Measurements from ENCODE around the gene IL24. TPM values are rescaled to one million over a fixed set of nuclear protein-coding genes. Genes with fewer than 3 reads are reported as not detected.
A peak's percentile ranks its signal among the peaks of the same experiment; 100 is the strongest.

Gene IL24
- total and polyA plus RNA-seq, 2 experiments from 2014 or later = not detected

DNA sequence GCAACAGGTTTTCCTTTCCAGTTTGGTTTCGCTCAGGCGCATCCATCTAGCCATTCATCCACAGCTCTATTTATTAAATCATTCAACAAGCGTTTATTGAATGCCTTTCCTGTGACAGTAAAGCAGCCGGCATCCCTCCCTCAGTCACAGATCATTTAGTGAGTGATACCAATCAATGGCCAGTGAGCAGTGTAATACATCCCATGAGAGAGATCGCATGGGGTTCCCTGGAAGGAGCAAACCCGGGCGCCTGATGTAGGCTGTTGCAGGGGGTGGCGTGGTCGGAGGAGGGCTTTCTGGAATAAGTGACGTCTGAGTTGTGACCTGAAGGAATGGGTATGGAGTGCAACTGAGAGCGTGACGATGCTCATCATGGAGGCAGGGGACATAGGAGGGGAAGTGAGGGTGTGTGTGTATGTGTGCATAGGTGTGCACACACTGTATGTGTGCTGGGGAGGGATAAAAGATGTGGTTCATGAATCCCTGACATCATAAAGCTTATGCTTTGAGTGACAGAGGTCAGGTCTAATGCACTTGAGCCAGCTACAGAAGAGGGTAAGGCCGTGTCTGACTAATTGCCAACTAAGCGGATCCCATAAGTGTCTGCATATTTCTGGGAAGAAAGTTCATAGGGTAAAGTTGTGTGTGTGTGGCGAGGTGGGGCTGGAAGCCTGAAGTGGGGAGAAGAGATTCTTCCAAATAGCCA, 17.9 kb downstream of the IL24 start:
- no peaks in the 10 kb centered on the region for H3K9me3 ChIP-seq (ENCODE audit: low read depth)
- no peaks in the 10 kb centered on the region for H3K4me1 ChIP-seq (ENCODE audit: low read depth)
- no peaks in the 10 kb centered on the region for H3K36me3 ChIP-seq
- H3K4me3 ChIP-seq = no peak overlapping the region
- H3K27me3 ChIP-seq = peaks cover 52% of the 10 kb centered on the region
- TF ChIP-seq, protein P1, sequence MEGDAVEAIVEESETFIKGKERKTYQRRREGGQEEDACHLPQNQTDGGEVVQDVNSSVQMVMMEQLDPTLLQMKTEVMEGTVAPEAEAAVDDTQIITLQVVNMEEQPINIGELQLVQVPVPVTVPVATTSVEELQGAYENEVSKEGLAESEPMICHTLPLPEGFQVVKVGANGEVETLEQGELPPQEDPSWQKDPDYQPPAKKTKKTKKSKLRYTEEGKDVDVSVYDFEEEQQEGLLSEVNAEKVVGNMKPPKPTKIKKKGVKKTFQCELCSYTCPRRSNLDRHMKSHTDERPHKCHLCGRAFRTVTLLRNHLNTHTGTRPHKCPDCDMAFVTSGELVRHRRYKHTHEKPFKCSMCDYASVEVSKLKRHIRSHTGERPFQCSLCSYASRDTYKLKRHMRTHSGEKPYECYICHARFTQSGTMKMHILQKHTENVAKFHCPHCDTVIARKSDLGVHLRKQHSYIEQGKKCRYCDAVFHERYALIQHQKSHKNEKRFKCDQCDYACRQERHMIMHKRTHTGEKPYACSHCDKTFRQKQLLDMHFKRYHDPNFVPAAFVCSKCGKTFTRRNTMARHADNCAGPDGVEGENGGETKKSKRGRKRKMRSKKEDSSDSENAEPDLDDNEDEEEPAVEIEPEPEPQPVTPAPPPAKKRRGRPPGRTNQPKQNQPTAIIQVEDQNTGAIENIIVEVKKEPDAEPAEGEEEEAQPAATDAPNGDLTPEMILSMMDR (IDR thresholded peaks at IDR 0.05; ENCODE audit: low read depth, low read length) = no peak
- H3K27ac ChIP-seq = no peak overlapping the region
- no peak for DNase-seq (ENCODE audit: low read depth in 1 of 2, low spot score in 1 of 2)

DNA sequence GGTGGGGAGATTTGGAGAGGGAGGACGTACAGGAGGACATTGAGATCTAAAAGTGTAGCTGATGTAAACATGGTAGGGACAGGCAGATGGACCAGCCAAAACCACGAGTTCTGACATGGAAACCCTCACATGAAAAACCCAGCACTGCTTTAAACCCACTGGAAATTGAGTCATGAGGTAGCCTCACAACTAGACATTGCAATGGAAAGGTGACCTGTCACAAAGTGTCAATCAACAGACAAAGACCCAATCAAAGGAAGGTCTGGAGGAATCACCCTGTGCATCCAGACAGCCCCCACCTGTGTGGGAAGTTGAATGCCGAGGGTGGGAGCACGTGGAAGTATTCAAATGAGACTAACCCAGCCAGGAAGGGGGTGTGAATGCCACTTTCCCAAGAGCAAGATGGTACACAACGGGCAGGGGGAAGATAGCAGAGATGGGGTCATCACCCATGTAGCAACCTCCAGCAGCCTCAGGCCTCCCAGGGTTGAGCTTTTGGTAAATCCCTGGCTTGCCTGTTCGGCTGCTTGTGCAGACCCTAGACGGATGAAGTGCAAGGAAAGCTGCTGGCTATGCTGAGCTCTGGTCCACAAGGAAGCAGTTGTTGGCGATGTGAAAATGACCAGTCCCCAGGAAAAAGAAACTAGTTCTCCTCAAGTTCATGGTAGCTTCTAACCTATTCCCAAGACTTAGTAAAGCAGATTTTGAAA, 18.9 kb downstream of the IL24 start:
- Histone ChIP-seq H3K9me3 (ENCODE audit: low read depth) (no peaks in the 10 kb centered on the region), H3K27me3 (peaks cover 44% of the 10 kb centered on the region), H3K36me3 (no peaks in the 10 kb centered on the region), H3K27ac (no peak overlapping the region), H3K4me3 (no peak overlapping the region), H3K4me1 (ENCODE audit: low read depth) (no peaks in the 10 kb centered on the region)
- no peak for DNase-seq (ENCODE audit: low read depth in 1 of 2, low spot score in 1 of 2)
- TF ChIP-seq, protein P1 (IDR thresholded peaks at IDR 0.05; ENCODE audit: low read depth, low read length) = no peak

DNA sequence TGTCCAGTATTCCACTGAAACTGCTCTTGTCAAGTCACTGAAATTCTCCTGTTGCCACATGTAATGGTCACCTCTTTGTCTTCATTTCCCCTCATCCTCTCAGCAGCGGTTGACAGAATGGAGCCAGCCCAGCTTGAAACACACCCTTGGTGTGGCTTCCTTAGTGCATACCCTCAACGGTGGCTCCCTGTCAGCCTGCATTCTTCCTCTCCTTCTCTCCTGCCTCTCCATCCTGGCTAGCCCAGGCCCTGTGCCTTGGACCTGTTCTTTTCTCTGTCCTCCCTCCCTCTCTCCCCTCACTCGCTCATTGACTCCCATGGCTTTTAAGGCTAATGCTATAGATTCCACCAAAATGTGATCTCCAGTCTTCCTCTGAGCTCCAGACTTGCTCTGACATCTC, 20.8 kb downstream of the IL24 start:
- H3K9me3 ChIP-seq (ENCODE audit: low read depth) = no peaks in the 10 kb centered on the region
- no peaks in the 10 kb centered on the region for H3K36me3 ChIP-seq
- H3K4me1 ChIP-seq (ENCODE audit: low read depth) = no peaks in the 10 kb centered on the region
- no peak overlapping the region for H3K4me3 ChIP-seq
- H3K27me3 ChIP-seq = peaks cover 40% of the 10 kb centered on the region
- TF ChIP-seq, protein P1 (IDR thresholded peaks at IDR 0.05; ENCODE audit: low read depth, low read length) = no peak
- no peak overlapping the region for H3K27ac ChIP-seq
- DNase-seq (ENCODE audit: low read depth in 1 of 2, low spot score in 1 of 2) = no peak

DNA sequence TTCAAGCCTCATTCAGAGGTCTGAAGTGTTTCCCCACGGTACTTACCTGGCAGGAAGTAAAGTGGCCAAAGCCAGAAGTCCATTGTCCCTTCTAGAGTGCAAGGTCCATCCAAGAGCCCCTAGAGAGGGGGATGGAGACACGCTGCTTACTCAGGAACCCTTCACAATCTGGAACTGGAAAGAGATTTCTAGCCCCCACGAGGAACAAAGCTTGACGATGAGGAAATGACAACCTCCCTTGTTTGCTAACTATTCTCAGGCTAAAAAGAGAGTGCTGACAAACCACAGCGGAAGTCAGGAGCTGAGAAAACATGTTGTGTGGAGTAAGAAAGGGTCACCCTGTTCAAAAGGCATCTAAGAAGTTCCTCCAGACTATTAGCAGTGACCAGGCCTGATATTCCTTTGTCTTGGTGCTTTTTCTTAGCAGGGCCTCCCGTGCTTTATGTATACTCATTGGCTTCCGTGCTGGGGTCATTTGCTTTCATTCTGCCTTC, 24.6 kb downstream of the IL24 start, which contains the start of gene FCMR:
TSS of gene FCMR (minus strand) at position 170 of the 494 bp plus-strand sequence. CDS start at position 83, 87 bp downstream.
- no peak within 1 kb of the TSS for H3K27ac ChIP-seq
- DNase-seq (ENCODE audit: low read depth in 1 of 2, low spot score in 1 of 2) = peak in 1 of 2 donors; percentile 66

DNA sequence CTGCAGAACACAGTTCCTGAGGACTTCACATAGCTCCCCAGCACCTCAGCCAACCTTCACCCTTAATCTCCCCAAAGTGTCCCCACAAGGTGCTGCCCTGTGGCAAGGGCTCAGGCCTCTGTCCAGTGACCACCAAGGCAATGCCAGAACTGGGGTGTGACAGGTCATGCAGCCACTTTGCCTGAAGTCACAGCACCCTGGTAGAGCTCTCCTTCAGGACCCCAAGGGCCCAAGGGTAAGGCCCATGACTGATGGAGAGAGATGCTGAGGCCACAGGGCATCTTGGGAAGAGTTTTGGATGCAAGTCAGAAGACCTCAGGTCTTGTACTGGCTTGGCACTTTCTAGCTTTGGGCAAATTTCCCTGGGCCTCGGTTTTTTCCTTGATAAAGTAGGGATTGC, 25.3 kb downstream of the IL24 start:
- no peaks in the 10 kb centered on the region for H3K9me3 ChIP-seq (ENCODE audit: low read depth)
- no peaks in the 10 kb centered on the region for H3K36me3 ChIP-seq
- H3K4me1 ChIP-seq (ENCODE audit: low read depth) = no peaks in the 10 kb centered on the region
- no peak for DNase-seq (ENCODE audit: low read depth in 1 of 2, low spot score in 1 of 2)
- TF ChIP-seq, protein P1 (IDR thresholded peaks at IDR 0.05; ENCODE audit: low read depth, low read length) = no peak
- no peak overlapping the region for H3K27ac ChIP-seq
- peaks cover 2% of the 10 kb centered on the region for H3K27me3 ChIP-seq
- no peak overlapping the region for H3K4me3 ChIP-seq

More for the DNA sequence above, 24.6 kb downstream of the IL24 start, which contains the start of gene FCMR:
- no peak within 1 kb of the TSS for H3K4me3 ChIP-seq
- H3K27me3 ChIP-seq = peaks cover 5% of the 10 kb centered on the region
- H3K9me3 ChIP-seq (ENCODE audit: low read depth) = no peaks in the 10 kb centered on the region
- no peaks in the 10 kb centered on the region for H3K4me1 ChIP-seq (ENCODE audit: low read depth)
- TF ChIP-seq, protein P1 (IDR thresholded peaks at IDR 0.05; ENCODE audit: low read depth, low read length) = no peak
- H3K36me3 ChIP-seq = no peaks in the 10 kb centered on the region
